GM19455 (cell line): Measurements from ENCODE around the gene TRIM10.
"Not testable (repeated sequence)": the region's sequence is repeated elsewhere in the genome, so short reads cannot be mapped to it uniquely, and the experiment has no call there.

Experiments
- ATAC-seq: cut with Tn5 transposase; IDR thresholded peaks from one replicate; pipeline ENCODE4 v1.9.1; 2021; ENCODE audit not compliant: unreplicated experiment

TRIM10 gene

GRCh38 chr6:30130887-30131862 is 29.8 kb downstream of the TRIM10 start:
- ATAC-seq = no peak

DNA sequence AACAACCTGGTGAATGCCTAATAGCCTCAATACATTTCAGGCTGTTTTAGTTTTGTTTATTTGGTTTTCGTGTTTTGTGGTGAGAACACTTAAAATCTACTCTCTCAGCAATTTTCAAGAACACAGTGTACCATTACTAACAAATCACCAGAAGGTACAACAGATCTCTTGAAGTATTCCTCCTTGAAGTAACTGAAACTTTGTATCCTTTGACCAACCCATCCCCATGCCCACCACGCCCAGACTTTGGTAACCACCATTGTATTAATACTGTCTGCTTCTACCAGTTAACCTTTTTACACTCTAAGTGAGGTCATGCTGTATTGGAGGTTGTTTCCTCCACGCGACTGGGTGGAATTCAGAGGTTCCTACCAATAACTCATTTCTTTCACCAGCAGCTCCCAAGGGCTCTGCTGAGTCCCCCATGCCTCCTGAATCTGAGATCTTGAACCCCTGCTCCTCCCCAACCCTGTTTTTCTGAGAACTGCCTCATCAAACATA is 30.8 kb downstream of the TRIM10 start:
- no peak for ATAC-seq

- no peak for ATAC-seq
These were observed 31.5 kb downstream of the TRIM10 start for GRCh38 chr6:30129265-30130178.

GRCh38 chr6:30127238-30128093 is 33.5 kb downstream of the TRIM10 start:
- ATAC-seq = no peak

DNA sequence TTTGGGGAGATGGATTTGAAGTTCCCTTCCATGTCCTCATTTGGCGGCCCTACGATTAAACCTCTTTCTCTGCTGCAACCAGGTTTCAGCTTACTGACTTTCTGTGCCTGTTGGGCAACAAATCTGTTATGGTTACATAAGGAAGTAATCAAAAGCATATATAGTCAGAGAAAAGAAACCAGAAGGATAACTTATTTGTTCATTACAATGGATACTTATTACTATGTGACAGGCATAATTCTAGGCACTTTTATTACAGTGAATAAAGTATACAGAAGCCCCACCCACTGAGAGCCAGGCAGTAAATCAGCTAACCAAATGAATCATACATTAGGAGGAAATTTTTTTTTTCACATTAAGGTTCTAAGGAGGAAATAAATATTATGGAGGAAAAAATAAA is 38.5 kb downstream of the TRIM10 start:
- ATAC-seq = no peak

- ATAC-seq = no peak
These were observed 39.3 kb downstream of the TRIM10 start for GRCh38 chr6:30121446-30122366.

DNA sequence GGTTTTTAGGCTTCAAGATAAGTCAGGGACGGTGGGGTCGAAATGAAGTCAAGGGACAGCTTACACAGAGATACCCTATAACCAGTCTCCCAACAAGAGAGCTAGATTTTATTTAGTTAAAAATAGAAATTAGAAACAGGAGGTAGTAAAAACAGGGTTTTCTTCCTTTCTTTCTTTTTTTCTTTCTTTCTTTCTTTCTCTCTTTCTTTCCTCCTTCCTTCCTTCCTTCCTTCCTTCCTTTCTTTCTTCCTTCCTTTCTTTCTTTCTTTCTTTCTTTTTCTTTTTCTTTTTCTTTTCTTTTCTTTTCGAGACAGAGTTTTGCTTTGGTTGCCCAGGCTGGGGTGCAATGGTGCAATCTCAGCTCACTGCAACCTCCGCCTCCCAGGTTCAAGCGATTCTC is 42.3 kb downstream of the TRIM10 start:
- ATAC-seq = not testable (repeated sequence)

DNA sequence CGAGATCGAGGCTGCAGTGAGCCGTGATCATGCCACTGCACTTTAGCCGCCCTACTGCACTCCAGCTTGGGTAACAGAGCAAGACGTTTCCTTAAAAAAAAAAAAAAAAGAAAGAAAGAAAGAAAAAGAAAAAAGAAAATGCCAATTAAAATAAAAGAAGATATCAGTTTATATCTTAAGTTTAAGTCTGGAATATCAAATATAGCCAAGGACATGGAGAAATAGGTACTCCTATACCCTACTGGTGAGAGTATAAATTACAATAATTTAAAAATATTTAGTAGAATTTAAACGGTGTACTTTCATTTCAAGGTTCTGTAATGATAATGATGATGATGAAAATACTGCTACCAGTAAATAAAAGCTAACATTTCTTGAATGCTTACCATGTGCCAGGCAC is 44.3 kb downstream of the TRIM10 start:
- ATAC-seq = no peak

DNA sequence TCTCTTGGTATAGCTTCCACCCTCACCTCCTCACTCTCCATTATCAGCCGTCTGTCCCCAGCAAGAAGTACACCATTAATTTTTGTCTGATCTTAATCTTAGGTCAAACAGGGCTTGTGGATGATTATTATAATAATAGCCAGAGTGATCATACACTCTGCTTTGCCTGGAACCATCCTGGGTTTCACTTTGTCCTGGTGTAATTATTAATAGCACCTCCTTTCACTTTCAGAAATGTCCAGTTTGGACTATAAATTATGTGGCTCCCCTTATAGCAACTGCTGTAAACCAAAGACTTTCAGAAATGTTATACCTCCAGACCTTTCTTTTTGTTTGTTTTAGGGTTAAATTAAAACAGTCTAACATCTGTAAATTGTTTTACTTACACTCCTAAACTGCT is 47.2 kb downstream of the TRIM10 start:
- no peak for ATAC-seq

DNA sequence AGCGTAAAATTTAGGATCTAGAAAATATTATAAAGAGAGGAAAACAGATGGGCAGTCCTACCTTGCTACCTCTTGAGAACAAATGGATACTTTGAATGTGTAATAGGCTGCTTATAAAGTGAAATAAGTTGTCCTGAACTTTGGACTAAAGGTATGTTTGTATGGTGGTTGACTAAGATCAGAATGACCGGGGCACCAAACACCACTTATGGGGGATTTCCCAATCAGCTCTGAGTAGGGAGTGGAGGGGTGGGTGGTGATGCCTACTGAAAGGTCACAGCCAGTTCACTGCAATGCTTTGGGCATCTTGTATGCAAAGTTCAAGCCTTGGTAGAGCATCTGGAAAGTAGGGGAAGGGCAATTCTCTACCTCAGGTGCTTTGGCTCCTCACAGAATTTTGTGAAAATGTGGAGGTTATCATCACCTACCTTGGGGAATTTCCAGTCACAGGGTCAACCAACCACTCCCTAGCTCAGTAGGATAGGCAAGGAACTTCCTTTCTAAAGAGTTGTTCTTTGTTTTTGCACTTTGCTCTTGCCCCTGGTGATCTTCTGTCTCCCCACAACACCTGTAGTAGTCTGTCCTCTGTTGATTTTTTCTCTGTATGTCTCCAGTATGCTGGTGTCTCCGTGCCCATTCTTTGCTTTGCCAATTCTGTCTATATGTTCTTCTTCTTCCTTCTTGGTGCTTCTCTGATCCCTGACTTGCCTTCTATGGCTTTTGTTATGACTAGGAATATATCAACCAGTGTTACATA is 47.8 kb downstream of the TRIM10 start, which contains the start of gene TRIM31:
TRIM31 (minus strand) TSS at position 88 of the 757 bp plus-strand sequence. CDS start 285 bp downstream, outside the sequence.
- ATAC-seq = no peak

GRCh38 chr6:30112402-30112994 is 48.5 kb downstream of the TRIM10 start:
- no peak for ATAC-seq

DNA sequence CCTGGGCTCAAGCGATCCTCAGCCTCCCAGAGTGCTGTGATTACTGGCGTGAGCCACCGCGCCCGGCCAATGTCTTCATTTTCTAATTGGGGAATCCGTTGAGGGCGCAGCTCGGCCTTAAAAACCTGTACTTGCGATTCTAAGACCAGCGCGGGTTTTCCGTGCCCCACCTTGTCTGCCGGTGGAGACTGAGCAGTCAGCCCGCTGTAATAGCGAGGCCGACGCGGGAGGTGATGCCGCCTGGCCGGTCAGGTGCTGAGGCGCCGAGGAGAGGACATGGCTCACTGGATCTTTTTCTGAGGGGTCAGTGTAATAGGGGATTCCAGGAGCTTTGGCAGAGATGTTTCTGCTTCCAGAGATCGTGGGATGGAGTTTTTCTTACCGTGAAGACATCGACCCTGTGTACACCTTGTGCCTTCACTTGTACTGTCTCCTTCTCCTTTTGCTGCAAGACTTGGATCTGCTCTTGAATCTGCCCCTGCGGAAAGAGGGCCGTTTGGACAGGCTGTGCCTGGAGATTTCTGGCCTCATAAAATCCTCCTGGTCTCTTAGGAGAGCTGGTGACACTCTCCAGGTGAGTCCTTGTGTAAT is 49.6 kb downstream of the TRIM10 start:
- ATAC-seq = no peak

DNA sequence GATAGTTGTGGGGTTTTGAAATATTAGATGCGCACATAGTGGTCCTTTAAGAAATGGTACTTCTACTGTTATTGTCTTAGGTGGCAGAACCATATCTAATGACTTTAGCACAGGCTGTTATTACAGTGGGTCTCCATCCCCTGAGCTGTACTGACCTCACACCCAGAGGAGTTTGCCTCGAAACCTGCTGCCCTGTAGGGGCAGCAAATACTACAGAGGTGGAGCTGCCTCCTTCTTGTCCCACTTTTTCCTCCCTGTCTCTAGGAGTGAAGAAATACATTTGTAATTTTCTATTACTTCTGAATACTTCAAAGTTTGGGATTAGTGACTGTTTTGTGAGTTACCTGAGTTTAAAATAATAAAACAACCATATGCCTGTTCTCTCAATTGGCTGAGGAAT is 56.4 kb downstream of the TRIM10 start:
- no peak for ATAC-seq

DNA sequence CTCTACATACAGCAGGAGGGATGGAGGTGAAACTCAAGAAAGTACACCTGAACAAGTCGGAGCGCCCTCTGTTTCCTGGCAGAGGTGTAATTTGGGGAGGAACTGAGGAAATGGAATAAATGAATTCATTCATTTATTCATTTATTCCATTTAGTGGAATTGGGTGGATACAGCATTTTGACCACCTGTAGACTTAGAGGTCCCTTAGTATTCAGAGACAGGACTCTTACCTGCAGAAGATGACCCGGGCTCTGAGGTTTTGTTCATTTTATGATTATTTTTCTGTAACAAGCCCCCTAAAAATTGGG is 57.2 kb downstream of the TRIM10 start:
- no peak for ATAC-seq

- peak; percentile 70 for ATAC-seq
These were observed 57.8 kb downstream of the TRIM10 start for GRCh38 chr6:30102970-30103871.

- ATAC-seq = peak; percentile 13
These were observed 58.5 kb downstream of the TRIM10 start for GRCh38 chr6:30102414-30102969.
